ENCODE measurements around the gene NDUFAF2.

Gene NDUFAF2

DNA sequence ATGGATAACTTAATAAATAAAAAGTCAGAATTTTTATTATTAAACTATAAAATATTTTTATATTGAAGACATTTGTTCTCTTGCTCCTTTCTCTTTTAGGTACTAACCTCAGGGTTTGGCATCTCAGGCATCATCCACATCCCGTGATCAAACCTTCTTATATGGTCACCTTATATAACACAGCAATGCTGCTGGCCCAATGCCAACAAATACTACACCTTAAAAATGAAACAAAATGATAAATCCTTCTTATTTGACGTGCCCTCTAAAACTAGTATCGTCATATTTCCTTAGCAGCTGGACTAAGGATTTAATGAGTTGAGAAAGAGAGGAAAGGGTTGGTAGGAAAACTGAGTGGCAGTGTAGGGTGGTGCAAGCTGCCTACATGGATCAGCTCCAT, 56.6 kb downstream of the NDUFAF2 start:
- TF ChIP-seq, protein P1, sequence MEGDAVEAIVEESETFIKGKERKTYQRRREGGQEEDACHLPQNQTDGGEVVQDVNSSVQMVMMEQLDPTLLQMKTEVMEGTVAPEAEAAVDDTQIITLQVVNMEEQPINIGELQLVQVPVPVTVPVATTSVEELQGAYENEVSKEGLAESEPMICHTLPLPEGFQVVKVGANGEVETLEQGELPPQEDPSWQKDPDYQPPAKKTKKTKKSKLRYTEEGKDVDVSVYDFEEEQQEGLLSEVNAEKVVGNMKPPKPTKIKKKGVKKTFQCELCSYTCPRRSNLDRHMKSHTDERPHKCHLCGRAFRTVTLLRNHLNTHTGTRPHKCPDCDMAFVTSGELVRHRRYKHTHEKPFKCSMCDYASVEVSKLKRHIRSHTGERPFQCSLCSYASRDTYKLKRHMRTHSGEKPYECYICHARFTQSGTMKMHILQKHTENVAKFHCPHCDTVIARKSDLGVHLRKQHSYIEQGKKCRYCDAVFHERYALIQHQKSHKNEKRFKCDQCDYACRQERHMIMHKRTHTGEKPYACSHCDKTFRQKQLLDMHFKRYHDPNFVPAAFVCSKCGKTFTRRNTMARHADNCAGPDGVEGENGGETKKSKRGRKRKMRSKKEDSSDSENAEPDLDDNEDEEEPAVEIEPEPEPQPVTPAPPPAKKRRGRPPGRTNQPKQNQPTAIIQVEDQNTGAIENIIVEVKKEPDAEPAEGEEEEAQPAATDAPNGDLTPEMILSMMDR (IDR thresholded peaks at IDR 0.05; ENCODE audit: insufficient read depth, low read depth, low read length, missing control alignments), result no peak
- DNase-seq (ENCODE audit: low read depth), result no peak
- no peak overlapping the region for H3K4me3 ChIP-seq (ENCODE audit: low read length)

DNA sequence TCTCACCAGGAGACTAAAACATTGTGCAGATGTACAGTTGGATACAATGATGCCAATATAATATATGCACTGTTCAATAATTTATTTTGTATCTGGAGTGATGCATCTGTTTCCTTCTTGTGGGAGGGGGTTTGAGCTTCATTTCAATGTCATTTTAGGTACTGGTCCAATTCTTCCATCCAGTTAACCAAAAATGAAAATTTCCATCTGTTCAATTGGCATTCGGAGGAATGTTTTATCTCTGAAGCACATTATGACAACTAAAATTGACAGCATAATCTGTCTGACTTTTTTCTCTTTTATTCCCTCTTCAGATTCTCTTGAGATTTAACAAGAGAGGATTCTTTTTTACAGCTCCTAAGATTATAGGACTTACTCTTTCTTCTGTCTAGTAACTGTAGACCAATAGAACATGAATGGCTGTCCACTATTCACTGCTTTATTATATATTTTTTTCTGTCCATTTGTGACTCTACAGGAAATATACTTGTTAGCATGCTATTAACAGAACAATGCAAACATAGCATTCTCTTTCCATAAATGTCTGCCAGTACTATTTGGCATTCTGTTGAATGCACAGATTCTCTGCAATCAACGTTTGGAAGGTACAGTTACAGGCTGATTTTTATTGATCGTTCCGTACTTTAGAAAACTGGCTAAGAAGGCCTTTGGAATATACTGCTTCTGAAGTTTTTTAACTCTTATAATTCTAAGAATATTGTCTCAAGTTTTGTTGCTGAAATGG, 57.8 kb downstream of the NDUFAF2 start:
- H3K4me3 ChIP-seq (ENCODE audit: low read length), result no peak overlapping the region
- no peak for DNase-seq (ENCODE audit: low read depth)
- TF ChIP-seq, protein P1 (IDR thresholded peaks at IDR 0.05; ENCODE audit: insufficient read depth, low read depth, low read length, missing control alignments), result no peak

GRCh38 chr5:61004448-61004847, 59.4 kb downstream of the NDUFAF2 start:
- no peak overlapping the region for H3K4me3 ChIP-seq (ENCODE audit: low read length)
- TF ChIP-seq, protein P1 (IDR thresholded peaks at IDR 0.05; ENCODE audit: insufficient read depth, low read depth, low read length, missing control alignments), result no peak
- DNase-seq (ENCODE audit: low read depth), result no peak

DNA sequence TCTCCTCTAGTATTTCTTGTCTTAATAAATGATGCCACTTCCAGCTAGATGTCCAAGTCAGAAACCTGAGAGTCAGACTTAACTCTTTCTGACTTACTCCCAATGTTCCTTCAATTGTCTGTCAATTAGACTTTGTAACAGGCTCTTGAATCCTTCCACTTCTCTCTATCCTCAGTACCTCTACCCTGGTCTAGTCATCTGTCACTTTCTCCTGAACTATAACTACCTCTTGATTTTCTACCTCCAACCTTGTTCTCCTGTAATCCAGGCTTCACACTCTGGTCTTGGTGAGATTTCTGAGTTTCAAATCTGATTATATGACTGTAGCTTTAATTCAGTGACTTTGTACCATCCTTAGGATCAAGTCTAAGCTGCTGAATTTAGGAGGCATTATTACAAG, 64.9 kb downstream of the NDUFAF2 start:
- DNase-seq (ENCODE audit: low read depth), result no peak
- H3K4me3 ChIP-seq (ENCODE audit: low read length), result no peak overlapping the region
- TF ChIP-seq, protein P1 (IDR thresholded peaks at IDR 0.05; ENCODE audit: insufficient read depth, low read depth, low read length, missing control alignments), result no peak

DNA sequence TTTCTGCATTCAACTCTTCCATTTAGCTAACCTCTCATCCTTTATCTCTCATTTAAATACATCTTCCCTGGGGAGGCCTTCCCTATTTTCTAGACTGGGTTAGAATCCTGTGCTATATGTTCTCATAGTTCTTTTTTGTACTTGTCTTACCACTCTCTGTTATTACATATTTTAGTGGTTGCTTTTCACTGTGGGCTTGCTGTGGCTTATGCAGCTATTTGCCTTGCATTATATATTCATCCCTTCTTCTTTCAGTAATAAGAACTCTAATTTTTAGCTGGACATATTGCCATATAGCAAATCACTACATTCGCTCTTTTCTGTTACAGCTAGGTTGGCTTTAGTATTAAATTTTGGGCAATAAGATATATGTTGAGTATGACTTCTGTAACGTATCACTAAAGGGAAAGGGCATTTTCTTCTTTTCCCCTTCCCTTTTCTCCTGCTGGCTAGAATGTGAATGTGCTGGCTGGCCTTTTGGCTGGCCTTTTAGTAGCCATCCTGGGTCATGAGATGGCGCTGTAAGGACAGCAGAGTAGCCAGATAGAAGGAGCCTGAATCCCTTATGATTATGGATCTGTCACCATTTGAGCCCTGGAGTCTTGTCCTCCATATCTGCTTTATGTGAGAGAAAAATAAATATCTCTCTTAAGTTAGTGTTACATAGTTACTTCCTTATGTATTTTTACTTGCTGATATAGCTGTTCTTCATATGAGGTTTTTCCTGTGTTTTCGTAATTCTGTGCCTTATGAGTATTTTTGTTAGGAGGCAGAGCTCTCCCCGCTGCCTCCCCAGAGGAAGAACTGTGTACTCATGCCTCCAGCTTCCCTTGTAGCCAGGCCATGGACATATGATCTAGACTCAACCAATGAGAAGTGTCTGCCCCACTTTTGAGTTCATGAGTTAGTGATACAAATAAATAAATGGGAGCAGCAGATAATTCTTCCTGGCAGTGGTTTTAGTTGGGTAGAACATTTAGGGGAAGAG, 65.8 kb downstream of the NDUFAF2 start:
- peak; percentile 14 for DNase-seq (ENCODE audit: low read depth)
- TF ChIP-seq, protein P1 (IDR thresholded peaks at IDR 0.05; ENCODE audit: insufficient read depth, low read depth, low read length, missing control alignments), result no peak
- H3K4me3 ChIP-seq (ENCODE audit: low read length), result no peak overlapping the region

GRCh38 chr5:61018062-61018461, 73.1 kb downstream of the NDUFAF2 start:
- TF ChIP-seq, protein P1 (IDR thresholded peaks at IDR 0.05; ENCODE audit: insufficient read depth, low read depth, low read length, missing control alignments), result no peak
- H3K4me3 ChIP-seq (ENCODE audit: low read length), result no peak overlapping the region
- no peak for DNase-seq (ENCODE audit: low read depth)

All from epithelial cell of esophagus (primary cell).